ENCODE measurements around the gene APOL4. TPM values are rescaled to one million over a fixed set of nuclear protein-coding genes. Genes with fewer than 3 reads are reported as not detected.

The APOL4 gene
- total RNA-seq, 2 experiments from 2014 or later = 5.7 to 6.5 TPM

- Mint-ChIP-seq H3K4me1 (peaks cover 54% of the 10 kb centered on the region), H3K27ac (peak overlapping the region; percentile 61), H3K4me3 (no peak overlapping the region), H3K9me3 (peaks cover 7% of the 10 kb centered on the region), H3K36me3 (peaks cover 50% of the 10 kb centered on the region), H3K27me3 (no peaks in the 10 kb centered on the region)
- DNase-seq (no peak), ATAC-seq (ENCODE audit: low read depth) (no peak)
- POLR2A ChIA-PET = interaction anchor here (2.1 kb wide), 1 partner anchor 12 kb away, joined by 12 read pairs; no protein-coding TSS in a partner anchor
Measured at GRCh38 chr22:36151006-36151595, 50.5 kb downstream of the APOL4 start.

- Mint-ChIP-seq H3K9me3 (peaks cover 7% of the 10 kb centered on the region), H3K27me3 (no peaks in the 10 kb centered on the region), H3K36me3 (peaks cover 43% of the 10 kb centered on the region), H3K4me3 (no peak overlapping the region), H3K4me1 (peaks cover 47% of the 10 kb centered on the region), H3K27ac (no peak overlapping the region)
- ATAC-seq (ENCODE audit: low read depth) (no peak), DNase-seq (no peak)
- POLR2A ChIA-PET = no interaction called here
Measured at GRCh38 chr22:36149441-36149840, 52.2 kb downstream of the APOL4 start.

GRCh38 chr22:36148411-36148810 lies 53.2 kb downstream of the APOL4 start:
- POLR2A ChIA-PET = no interaction called here
- Mint-ChIP-seq H3K4me3 (no peak overlapping the region), H3K27ac (peak overlapping the region; percentile 21), H3K27me3 (no peaks in the 10 kb centered on the region), H3K36me3 (peaks cover 40% of the 10 kb centered on the region), H3K9me3 (peaks cover 7% of the 10 kb centered on the region), H3K4me1 (peaks cover 40% of the 10 kb centered on the region)
- no peak for DNase-seq
- ATAC-seq (ENCODE audit: low read depth) = no peak

GRCh38 chr22:36147196-36147791 lies 54.3 kb downstream of the APOL4 start:
- POLR2A ChIA-PET = no interaction called here
- Mint-ChIP-seq H3K27ac (no peak overlapping the region), H3K4me1 (peaks cover 36% of the 10 kb centered on the region), H3K36me3 (peaks cover 41% of the 10 kb centered on the region), H3K4me3 (no peak overlapping the region), H3K9me3 (peaks cover 7% of the 10 kb centered on the region), H3K27me3 (no peaks in the 10 kb centered on the region)
- ATAC-seq (ENCODE audit: low read depth) (no peak), DNase-seq (no peak)

- H3K27me3 Mint-ChIP-seq = no peaks in the 10 kb centered on the region
- H3K27ac Mint-ChIP-seq = no peak overlapping the region
- H3K9me3 Mint-ChIP-seq = no peaks in the 10 kb centered on the region
- peaks cover 37% of the 10 kb centered on the region for H3K36me3 Mint-ChIP-seq
- peaks cover 22% of the 10 kb centered on the region for H3K4me1 Mint-ChIP-seq
- no peak overlapping the region for H3K4me3 Mint-ChIP-seq
- no peak for DNase-seq
- no peak for ATAC-seq (ENCODE audit: low read depth)
- POLR2A ChIA-PET = no interaction called here
Measured at GRCh38 chr22:36145881-36146280, 55.7 kb downstream of the APOL4 start.

- ATAC-seq (ENCODE audit: low read depth) (peak; percentile 65), DNase-seq (no peak)
- H3K27me3 Mint-ChIP-seq = no peaks in the 10 kb centered on the region
- H3K36me3 Mint-ChIP-seq = peaks cover 37% of the 10 kb centered on the region
- peak overlapping the region; percentile 46 for H3K27ac Mint-ChIP-seq
- H3K4me3 Mint-ChIP-seq = no peak overlapping the region
- H3K4me1 Mint-ChIP-seq = peaks cover 16% of the 10 kb centered on the region
- no peaks in the 10 kb centered on the region for H3K9me3 Mint-ChIP-seq
- POLR2A ChIA-PET = interaction anchor here (0.7 to 0.9 kb wide), 4 partner anchors 18 to 145 kb away, joined by 3 to 6 read pairs (median 6); no protein-coding TSS in a partner anchor
Measured at GRCh38 chr22:36144886-36145541, 56.6 kb downstream of the APOL4 start.

- Mint-ChIP-seq H3K27me3 (no peaks in the 10 kb centered on the region), H3K27ac (peak overlapping the region; percentile 58), H3K36me3 (peaks cover 43% of the 10 kb centered on the region), H3K9me3 (no peaks in the 10 kb centered on the region), H3K4me1 (peaks cover 11% of the 10 kb centered on the region), H3K4me3 (no peak overlapping the region)
- POLR2A ChIA-PET = interaction anchor here (1.0 kb wide), 1 partner anchor 43 kb away, joined by 3 read pairs; no protein-coding TSS in a partner anchor
- DNase-seq = no peak
- ATAC-seq (ENCODE audit: low read depth) = no peak
Measured at GRCh38 chr22:36143956-36144355, 57.7 kb downstream of the APOL4 start.

- Mint-ChIP-seq H3K4me1 (peaks cover 11% of the 10 kb centered on the region), H3K9me3 (no peaks in the 10 kb centered on the region), H3K36me3 (peaks cover 42% of the 10 kb centered on the region), H3K27me3 (no peaks in the 10 kb centered on the region), H3K4me3 (no peak overlapping the region), H3K27ac (no peak overlapping the region)
- POLR2A ChIA-PET = interaction anchor here (1.0 kb wide), 1 partner anchor 44 kb away, joined by 3 read pairs; no protein-coding TSS in a partner anchor
- ATAC-seq (ENCODE audit: low read depth) (no peak), DNase-seq (no peak)
Measured at GRCh38 chr22:36143066-36143815, 58.4 kb downstream of the APOL4 start.

- Mint-ChIP-seq H3K27me3 (no peaks in the 10 kb centered on the region), H3K27ac (no peak overlapping the region), H3K4me3 (no peak overlapping the region), H3K36me3 (peaks cover 39% of the 10 kb centered on the region), H3K4me1 (peaks cover 8% of the 10 kb centered on the region), H3K9me3 (no peaks in the 10 kb centered on the region)
- no peak for ATAC-seq (ENCODE audit: low read depth)
- DNase-seq = no peak
- POLR2A ChIA-PET = no interaction called here
Measured at GRCh38 chr22:36141481-36141880, 60.1 kb downstream of the APOL4 start.

Other genes with a start within 250 kb of the APOL4 start
- 1 to 10 TPM in 1 of 2 experiments, under 1 TPM in 1; 0.36 to 1.1 TPM for gene RBFOX2, start 173.0 kb downstream of the APOL4 start, total RNA-seq
- 100 to 1,000 TPM; 146 to 159 TPM for gene APOL3, start 41.1 kb downstream of the APOL4 start, total RNA-seq
- gene APOL2, start 37.7 kb upstream of the APOL4 start, total RNA-seq = 10 to 100 TPM; 77.8 to 85.0 TPM
- 10 to 100 TPM; 38.4 to 40.9 TPM for gene APOL1, start 51.3 kb upstream of the APOL4 start, total RNA-seq
- gene MYH9, start 186.2 kb upstream of the APOL4 start, total RNA-seq = 100 to 1,000 TPM; 803 to 821 TPM